GM19468 (cell line): Measurements from ENCODE around the gene OSBPL8.
"Not testable (repeated sequence)": the region's sequence is repeated elsewhere in the genome, so short reads cannot be mapped to it uniquely, and the experiment has no call there.

Experiments
- ATAC-seq: cut with Tn5 transposase; IDR thresholded peaks from one replicate; pipeline ENCODE4 v1.9.1; 2021; ENCODE audit warnings: mild to moderate bottlenecking, moderate library complexity, moderate number of reproducible peaks; ENCODE audit not compliant: unreplicated experiment; ENCODE audit errors: extremely low read depth

Gene OSBPL8

GRCh38 chr12:76531056-76531455 is 28.5 kb downstream of the OSBPL8 start:
- no peak for ATAC-seq

DNA sequence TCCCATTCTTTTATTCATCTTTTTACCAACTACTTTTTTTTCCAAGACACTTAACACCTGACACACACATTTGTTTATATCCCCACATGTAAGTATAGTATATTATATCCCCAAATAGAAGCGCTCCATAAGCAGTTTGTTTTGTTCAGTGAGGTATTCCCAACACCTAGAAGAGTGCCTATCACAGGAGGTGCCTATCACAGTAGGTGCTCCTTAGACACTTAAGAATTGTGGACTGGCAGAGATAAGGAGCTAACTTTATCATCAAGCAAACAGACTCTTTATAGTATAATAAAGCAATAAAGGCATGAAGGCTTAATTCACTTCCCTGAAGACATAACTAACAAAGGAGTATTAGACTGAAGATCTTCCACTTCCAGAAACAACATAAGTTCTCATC is 29.1 kb downstream of the OSBPL8 start:
- no peak for ATAC-seq

DNA sequence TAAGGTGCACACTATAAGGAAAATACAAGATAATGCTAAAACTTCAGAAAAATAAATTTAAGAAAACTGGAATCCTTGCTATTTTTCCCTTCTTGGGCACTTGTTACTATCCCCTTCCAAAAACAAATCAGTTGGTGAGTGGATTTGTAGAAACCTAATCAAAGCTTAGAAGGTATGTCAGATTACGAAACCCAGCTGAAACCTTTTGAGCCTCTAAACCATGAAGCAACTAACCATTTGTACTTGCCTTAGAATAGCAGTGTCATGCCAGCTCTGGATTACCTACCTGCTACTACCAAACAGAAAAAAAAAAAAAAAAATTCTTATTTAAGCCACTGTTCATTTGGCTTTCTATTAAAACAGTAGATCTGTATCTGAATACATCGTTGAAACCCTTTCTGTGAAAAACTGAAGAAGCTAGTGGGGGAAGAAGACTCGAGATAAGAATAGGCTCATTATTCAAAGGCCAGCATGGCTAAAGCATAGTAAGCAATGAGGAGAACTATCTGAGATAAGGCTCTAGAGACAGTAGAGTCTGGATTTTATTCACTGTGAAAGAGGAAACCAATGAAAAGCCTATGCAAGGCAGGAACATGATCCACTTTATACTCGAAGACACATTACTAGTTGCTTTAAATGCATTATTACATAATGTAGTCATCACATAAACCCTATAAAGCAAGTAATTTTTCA is 30.2 kb downstream of the OSBPL8 start:
- no peak for ATAC-seq

DNA sequence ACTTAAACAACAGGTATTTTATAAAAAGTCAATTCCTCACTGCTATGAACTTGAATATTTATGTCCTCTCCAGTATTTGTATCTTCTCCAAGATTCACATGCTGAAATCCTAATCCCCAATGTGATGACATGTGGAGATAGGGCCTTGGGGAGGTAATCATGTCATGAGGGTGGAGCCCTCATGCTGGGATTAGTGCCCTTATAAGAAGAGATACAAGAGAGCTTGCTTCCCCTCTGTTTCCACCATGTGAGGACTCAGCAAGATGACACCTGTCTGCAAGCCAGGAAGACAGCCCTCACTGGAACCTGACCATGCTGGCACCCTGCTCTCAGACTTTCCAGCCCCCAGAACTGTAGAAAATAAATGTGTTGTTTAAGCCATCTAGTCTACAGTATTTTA is 36.2 kb downstream of the OSBPL8 start:
- ATAC-seq: no peak

DNA sequence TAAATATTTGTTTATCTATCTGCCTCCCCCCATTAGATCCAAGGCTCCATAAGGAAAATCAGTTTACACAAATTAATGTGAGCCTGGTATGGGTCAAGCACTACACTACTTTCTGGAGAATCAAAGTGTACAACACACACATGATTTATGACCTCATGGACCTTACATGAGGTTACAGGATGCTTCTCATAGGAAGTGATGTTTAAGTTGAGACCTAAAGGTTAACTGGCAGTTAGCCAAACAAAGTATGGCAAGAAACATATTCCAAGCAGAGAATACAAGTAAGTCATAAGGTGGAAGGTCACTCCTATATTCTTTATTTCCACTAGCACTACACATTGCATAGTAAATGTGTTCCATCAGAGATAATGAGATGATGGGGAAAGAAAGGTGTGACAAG is 39.2 kb downstream of the OSBPL8 start:
- ATAC-seq: no peak

- no peak for ATAC-seq
Observed at GRCh38 chr12:76519538-76519937, 40.0 kb downstream of the OSBPL8 start.

- ATAC-seq: no peak
Observed at GRCh38 chr12:76518699-76519098, 40.9 kb downstream of the OSBPL8 start.

- ATAC-seq: no peak
Observed at GRCh38 chr12:76515271-76515670, 44.3 kb downstream of the OSBPL8 start.

GRCh38 chr12:76511116-76511716 is 48.4 kb downstream of the OSBPL8 start:
- peak; percentile 59 for ATAC-seq

- no peak for ATAC-seq
Observed at GRCh38 chr12:76508128-76508980, 51.2 kb downstream of the OSBPL8 start.

- ATAC-seq: no peak
Observed at GRCh38 chr12:76506149-76506548, 53.4 kb downstream of the OSBPL8 start.

GRCh38 chr12:76505050-76505449 is 54.5 kb downstream of the OSBPL8 start:
- no peak for ATAC-seq

DNA sequence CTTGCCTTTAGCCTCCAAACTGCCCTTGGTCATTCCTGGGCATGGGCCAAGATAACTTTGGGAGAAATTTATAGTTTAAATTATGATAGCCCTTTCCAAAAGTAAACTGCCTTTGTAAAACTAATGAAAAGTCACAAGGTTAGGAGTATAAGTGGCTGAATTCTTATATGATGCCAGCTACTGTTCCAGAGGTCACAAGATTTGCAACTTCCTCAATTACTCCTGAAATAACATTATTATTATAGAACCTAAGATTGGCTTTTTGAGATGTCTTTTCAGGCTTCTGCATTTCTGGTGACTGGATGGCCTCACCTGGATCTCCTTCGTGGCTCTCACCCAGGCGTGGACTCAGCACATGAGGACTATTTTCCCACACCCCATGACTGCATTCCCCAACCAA is 55.0 kb downstream of the OSBPL8 start:
- no peak for ATAC-seq

- ATAC-seq: no peak
Observed at GRCh38 chr12:76503957-76504356, 55.6 kb downstream of the OSBPL8 start.

GRCh38 chr12:76501390-76501789 is 58.2 kb downstream of the OSBPL8 start:
- ATAC-seq: no peak

DNA sequence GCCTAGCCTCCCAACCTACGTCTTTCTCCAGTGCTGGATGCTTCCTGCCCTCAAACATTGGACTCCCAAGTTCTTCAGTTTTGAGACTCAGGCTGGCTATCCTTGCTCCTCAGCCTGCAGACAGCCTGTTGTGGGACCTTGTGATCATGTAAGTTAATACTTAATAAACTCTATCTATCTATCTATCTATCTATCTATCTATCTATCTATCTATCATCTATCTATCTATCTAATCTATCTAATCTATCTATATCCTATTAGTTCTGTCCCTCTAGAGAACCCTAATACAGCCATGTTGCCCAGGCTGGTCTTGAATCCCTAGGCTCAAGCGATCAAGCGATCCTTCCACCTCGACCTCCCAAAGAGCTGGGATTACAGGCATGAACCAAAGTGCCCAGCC is 60.4 kb downstream of the OSBPL8 start:
- not testable (repeated sequence) for ATAC-seq

GRCh38 chr12:76495556-76495955 is 64.0 kb downstream of the OSBPL8 start:
- no peak for ATAC-seq

GRCh38 chr12:76491292-76491691 is 68.3 kb downstream of the OSBPL8 start:
- no peak for ATAC-seq

DNA sequence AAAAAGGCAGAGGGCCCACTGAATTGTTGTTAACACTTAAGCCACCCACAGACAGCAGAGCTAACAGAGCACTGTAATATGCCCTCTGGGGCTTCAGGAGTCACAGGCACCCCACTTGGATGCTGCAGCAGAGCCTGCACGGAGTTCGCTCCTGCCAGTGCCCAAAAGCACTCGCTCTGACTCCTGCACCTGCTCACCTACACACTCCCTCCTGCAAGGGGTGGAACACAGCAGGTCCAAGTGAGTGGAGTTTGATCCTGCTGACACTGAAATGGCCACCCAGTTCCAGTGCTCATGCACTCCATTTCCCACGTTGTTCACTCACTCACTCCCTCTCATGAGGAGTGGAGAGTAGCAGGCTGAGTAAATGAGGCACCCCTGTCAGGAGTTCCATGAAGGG is 68.8 kb downstream of the OSBPL8 start:
- ATAC-seq: no peak

- no peak for ATAC-seq
Observed at GRCh38 chr12:76489737-76490136, 69.8 kb downstream of the OSBPL8 start.

DNA sequence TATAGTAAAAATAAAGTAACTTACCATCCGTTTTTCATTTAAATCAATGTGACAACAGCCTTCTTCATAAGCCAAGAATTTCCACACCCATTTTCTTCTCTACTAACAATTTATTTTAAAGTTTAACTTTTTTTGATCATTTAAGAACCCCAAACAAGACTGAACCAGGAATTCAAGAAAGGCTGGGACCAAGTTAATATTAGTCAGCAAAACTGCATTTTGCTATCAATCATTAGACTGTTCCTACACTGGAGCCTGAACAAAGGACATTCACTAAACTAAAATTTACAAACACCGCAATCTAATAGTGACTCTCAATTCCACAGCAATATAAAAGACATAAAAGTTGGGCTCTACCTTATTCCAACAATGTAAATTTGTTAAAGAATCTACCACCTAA is 73.6 kb downstream of the OSBPL8 start:
- no peak for ATAC-seq
